ENCODE data around the gene HS3ST4. TPM values are rescaled to one million over a fixed set of nuclear protein-coding genes. Genes with fewer than 3 reads are reported as not detected.

HS3ST4 gene
- total RNA-seq, 1 experiment from 2014 or later = not detected

- TF ChIP-seq, protein P1, sequence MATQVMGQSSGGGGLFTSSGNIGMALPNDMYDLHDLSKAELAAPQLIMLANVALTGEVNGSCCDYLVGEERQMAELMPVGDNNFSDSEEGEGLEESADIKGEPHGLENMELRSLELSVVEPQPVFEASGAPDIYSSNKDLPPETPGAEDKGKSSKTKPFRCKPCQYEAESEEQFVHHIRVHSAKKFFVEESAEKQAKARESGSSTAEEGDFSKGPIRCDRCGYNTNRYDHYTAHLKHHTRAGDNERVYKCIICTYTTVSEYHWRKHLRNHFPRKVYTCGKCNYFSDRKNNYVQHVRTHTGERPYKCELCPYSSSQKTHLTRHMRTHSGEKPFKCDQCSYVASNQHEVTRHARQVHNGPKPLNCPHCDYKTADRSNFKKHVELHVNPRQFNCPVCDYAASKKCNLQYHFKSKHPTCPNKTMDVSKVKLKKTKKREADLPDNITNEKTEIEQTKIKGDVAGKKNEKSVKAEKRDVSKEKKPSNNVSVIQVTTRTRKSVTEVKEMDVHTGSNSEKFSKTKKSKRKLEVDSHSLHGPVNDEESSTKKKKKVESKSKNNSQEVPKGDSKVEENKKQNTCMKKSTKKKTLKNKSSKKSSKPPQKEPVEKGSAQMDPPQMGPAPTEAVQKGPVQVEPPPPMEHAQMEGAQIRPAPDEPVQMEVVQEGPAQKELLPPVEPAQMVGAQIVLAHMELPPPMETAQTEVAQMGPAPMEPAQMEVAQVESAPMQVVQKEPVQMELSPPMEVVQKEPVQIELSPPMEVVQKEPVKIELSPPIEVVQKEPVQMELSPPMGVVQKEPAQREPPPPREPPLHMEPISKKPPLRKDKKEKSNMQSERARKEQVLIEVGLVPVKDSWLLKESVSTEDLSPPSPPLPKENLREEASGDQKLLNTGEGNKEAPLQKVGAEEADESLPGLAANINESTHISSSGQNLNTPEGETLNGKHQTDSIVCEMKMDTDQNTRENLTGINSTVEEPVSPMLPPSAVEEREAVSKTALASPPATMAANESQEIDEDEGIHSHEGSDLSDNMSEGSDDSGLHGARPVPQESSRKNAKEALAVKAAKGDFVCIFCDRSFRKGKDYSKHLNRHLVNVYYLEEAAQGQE (IDR thresholded peaks at IDR 0.05; ENCODE audit: low read depth) = no peak
Observed at GRCh38 chr16:25692351-25692741, 587 bp downstream of the HS3ST4 start (continued).

GRCh38 chr16:25692742-25693508, 1.2 kb downstream of the HS3ST4 start:
- Histone ChIP-seq H3K9ac (ENCODE audit: low read length) (no peak overlapping the region), H3K27ac (ENCODE audit: low read depth, low read length) (no peak overlapping the region), H2AFZ (ENCODE audit: low read depth, low read length, poor library complexity, severe bottlenecking) (no peak overlapping the region), H3K4me3 (replicated peaks in 1 of 2; ENCODE audit: low read depth in 1 of 2, low read length in 2 of 2) (no peak overlapping the region), H3K36me3 (ENCODE audit: control insufficient read depth in 1 of 2, insufficient read depth in 2 of 2, low read length in 2 of 2) (no peaks in the 10 kb centered on the region), H3K9me2 (ENCODE audit: insufficient read depth) (no peaks in the 10 kb centered on the region), H3K4me2 (ENCODE audit: low read length) (no peak overlapping the region), H3K9me3 (ENCODE audit: control insufficient read depth in 1 of 2, insufficient read depth in 1 of 2, low read depth in 1 of 2, low read length in 2 of 2) (no peaks in the 10 kb centered on the region), H3K4me1 (ENCODE audit: control insufficient read depth in 1 of 2, insufficient read depth in 2 of 2, low read length in 2 of 2) (no peaks in the 10 kb centered on the region), H3K27me3 (ENCODE audit: insufficient read depth, low read length) (peaks cover 42% of the 10 kb centered on the region), H3K79me2 (ENCODE audit: insufficient read depth, low read length) (no peaks in the 10 kb centered on the region), H4K20me1 (ENCODE audit: insufficient read depth) (no peaks in the 10 kb centered on the region)
- no TSS peak for BruUV-seq (replicated peaks)
- no peak for TF ChIP-seq ELF1 (IDR thresholded peaks at IDR 0.05; ENCODE audit: borderline replicate concordance, low read depth)
- no peak for TF ChIP-seq TCF7L2 (IDR thresholded peaks at IDR 0.05; ENCODE audit: borderline replicate concordance, extremely low read depth, insufficient read depth, insufficient read length)
- TF ChIP-seq RAD21 (IDR thresholded peaks at IDR 0.05; ENCODE audit: low read depth) = no peak
- no peak for ATAC-seq
- ChIA-PET CTCF (no interaction called here), POLR2A (no interaction called here), RAD21 (ENCODE audit: low non-redundant PET in 1 of 2, low total read pairs in 2 of 2, uncharacterized antibody in 2 of 2, unreplicated experiment in 2 of 2) (no interaction called here)
- DNase-seq (ENCODE audit: low read depth, low spot score) = no peak
- intact Hi-C loops (cut with micrococcal nuclease) = no loop called here

Measured in HCT116 (cell line).